PC-3 (cell line): ENCODE results near the gene RIMBP2. TPM values are rescaled to one million over a fixed set of nuclear protein-coding genes. Genes with fewer than 3 reads are reported as not detected.

ENCODE experiments used
- ATAC-seq: fragments of 200-7000 bp; cut with Tn5 transposase; 2 replicates; pipeline ENCODE4 v1.9.1; 2020; ENCODE audit warnings: mild to moderate bottlenecking, moderate library complexity
- BruUV-seq: library from RNA; stranded (reverse); fragments of 400-500 nt; replicated peaks from 2 replicates; lab custom pipeline; 2021; lab: Mats Ljungman, UMichigan
- CTCF ChIA-PET: fragments of 300-600 bp; sonication (Branson Sonifier 250); formaldehyde crosslinking; loops from one replicate; lab custom pipeline; 2022; ENCODE audit warnings: antibody characterized with exemption; lab: Charles Lee
- POLR2A ChIA-PET: fragments of 300-600 bp; sonication (Branson Sonifier 250); formaldehyde crosslinking; loops from one replicate; lab custom pipeline; 2022; ENCODE audit warnings: antibody characterized with exemption; ENCODE audit not compliant: unreplicated experiment; lab: Charles Lee
- DNase-seq: peaks from one replicate; pipeline ENCODE4 v3.0.0-alpha.2; 2015
- H2AFZ ChIP-seq: fragments of 300-600 bp; sonication (generic); 2 replicates; pipeline ENCODE4 v1.6.0; 2016; ENCODE audit warnings: antibody characterized with exemption, low read length
- H3F3A ChIP-seq: fragments of 300-600 bp; sonication (generic); one replicate; pipeline ENCODE4 v1.6.0; 2017; ENCODE audit warnings: antibody characterized with exemption, low read length, control low read depth, mild to moderate bottlenecking; ENCODE audit not compliant: unreplicated experiment
- H3K27ac ChIP-seq: fragments of 300-600 bp; sonication (generic); 2 replicates; pipeline ENCODE4 v1.5.1; 2016; ENCODE audit warnings: mild to moderate bottlenecking, low read length
- H3K27me3 ChIP-seq: fragments of 300-600 bp; sonication (generic); 2 replicates; pipeline ENCODE4 v1.6.1; 2016; ENCODE audit warnings: low read length, mixed read lengths
- H3K36me3 ChIP-seq: fragments of 300-600 bp; sonication (generic); 2 replicates; pipeline ENCODE4 v1.6.1; 2016; ENCODE audit warnings: low read depth, mixed run types, low read length, mixed read lengths
- H3K4me1 ChIP-seq: fragments of 300-600 bp; sonication (generic); 2 replicates; pipeline ENCODE4 v1.5.1; 2016; ENCODE audit warnings: low read length; ENCODE audit not compliant: insufficient read depth
- H3K4me2 ChIP-seq: fragments of 300-600 bp; sonication (generic); 2 replicates; pipeline ENCODE4 v1.6.0; 2016; ENCODE audit warnings: low read length
- H3K4me3 ChIP-seq: fragments of 300-600 bp; sonication (generic); 2 replicates; pipeline ENCODE4 v1.5.1; 2016; ENCODE audit warnings: mild to moderate bottlenecking, low read length, mixed read lengths
- H3K79me2 ChIP-seq: fragments of 300-600 bp; sonication (generic); 2 replicates; pipeline ENCODE4 v1.6.1; 2017; ENCODE audit warnings: low read length, mixed read lengths
- H3K9ac ChIP-seq: fragments of 300-600 bp; sonication (generic); 2 replicates; pipeline ENCODE4 v1.6.0; 2016; ENCODE audit warnings: mild to moderate bottlenecking, low read length
- H3K9me2 ChIP-seq: fragments of 300-600 bp; sonication (generic); replicated peaks from 2 replicates; pipeline ENCODE4 v1.6.1; 2016; ENCODE audit warnings: mixed run types, low read length, mixed read lengths
- H3K9me3 ChIP-seq: fragments of 300-600 bp; sonication (generic); 2 replicates; pipeline ENCODE4 v1.6.1; 2016; ENCODE audit warnings: low read length, mixed read lengths
- H4K20me1 ChIP-seq: fragments of 300-600 bp; sonication (generic); 2 replicates; pipeline ENCODE4 v1.6.1; 2016; ENCODE audit warnings: low read length, mixed read lengths
- EZH2 ChIP-seq: fragments of 300-600 bp; sonication (generic); IDR thresholded peaks from one replicate; pipeline ENCODE4 v1.6.1; 2017; ENCODE audit warnings: antibody characterized with exemption, mild to moderate bottlenecking, low read length; ENCODE audit not compliant: unreplicated experiment
- EZH2phosphoT487 ChIP-seq: fragments of 300-600 bp; sonication (generic); IDR thresholded peaks from 2 replicates; pipeline ENCODE4 v1.6.1; 2018; ENCODE audit warnings: mild to moderate bottlenecking, antibody characterized with exemption, low read length, borderline replicate concordance
- intact Hi-C: fragments of 100-400 bp; cut with micrococcal nuclease; formaldehyde crosslinking; loops from 2 replicates; pipeline ENCODE4 v1.9.0; 2023
- total RNA-seq: library from RNA; depleted of rRNA; stranded (reverse); fragments of >200 nt; gene quantifications from 2 replicates; pipeline ENCODE4 v1.2.3, GENCODE V29; 2014
- TF ChIP-seq, protein P1 (sequence below): fragments of 300-600 bp; sonication (generic); conservative IDR thresholded peaks from 2 replicates; pipeline ENCODE4 v1.5.1; 2017; ENCODE audit warnings: antibody characterized with exemption, low read depth, mild to moderate bottlenecking, low read length

Gene RIMBP2
- total RNA-seq, 1 experiment from 2014 or later, result not detected

DNA sequence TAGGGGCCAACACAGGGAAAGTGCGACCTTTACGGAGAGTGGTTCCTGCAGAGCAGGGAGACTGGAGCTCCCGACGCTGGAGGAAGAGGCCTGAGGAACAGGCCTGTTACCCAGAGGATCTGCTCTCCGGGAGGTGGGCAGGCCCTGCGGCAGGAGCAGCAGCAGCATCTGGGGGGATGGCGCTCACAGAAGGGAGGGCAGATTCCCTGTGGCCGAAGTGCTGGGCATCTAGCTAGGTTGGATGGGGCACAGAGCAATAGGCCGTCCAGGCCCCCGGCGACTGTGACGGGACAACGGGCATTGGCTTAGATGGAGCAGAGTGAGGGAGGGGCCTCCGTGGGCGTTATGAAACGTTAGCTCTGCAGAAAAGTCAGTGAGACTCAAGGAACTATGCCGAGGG lies 242.8 kb downstream of the RIMBP2 start:
- CTCF ChIA-PET, result no interaction called here
- intact Hi-C loops, result no loop called here
- TF ChIP-seq EZH2 (no peak), EZH2phosphoT487 (no peak)
- TF ChIP-seq, protein P1, sequence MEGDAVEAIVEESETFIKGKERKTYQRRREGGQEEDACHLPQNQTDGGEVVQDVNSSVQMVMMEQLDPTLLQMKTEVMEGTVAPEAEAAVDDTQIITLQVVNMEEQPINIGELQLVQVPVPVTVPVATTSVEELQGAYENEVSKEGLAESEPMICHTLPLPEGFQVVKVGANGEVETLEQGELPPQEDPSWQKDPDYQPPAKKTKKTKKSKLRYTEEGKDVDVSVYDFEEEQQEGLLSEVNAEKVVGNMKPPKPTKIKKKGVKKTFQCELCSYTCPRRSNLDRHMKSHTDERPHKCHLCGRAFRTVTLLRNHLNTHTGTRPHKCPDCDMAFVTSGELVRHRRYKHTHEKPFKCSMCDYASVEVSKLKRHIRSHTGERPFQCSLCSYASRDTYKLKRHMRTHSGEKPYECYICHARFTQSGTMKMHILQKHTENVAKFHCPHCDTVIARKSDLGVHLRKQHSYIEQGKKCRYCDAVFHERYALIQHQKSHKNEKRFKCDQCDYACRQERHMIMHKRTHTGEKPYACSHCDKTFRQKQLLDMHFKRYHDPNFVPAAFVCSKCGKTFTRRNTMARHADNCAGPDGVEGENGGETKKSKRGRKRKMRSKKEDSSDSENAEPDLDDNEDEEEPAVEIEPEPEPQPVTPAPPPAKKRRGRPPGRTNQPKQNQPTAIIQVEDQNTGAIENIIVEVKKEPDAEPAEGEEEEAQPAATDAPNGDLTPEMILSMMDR, result no peak

DNA sequence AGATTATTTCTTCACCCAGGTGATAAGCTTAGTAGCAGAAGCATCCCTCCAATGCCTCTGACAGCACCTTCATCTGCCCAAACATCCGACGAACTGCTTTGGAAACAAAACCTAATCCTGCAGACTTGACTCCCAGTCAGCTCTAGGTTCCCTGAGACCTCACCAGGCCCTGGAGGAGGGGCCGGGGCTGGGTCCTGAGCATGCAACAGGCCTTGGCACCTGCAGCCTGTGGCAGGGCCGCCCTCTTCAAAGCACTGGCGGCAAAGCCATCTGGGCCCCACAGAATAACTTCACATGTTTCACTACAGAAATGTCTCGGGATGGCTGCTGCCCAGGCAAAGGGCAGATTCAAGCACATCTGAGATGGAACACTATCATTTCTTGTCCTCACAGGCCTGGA lies 245.1 kb downstream of the RIMBP2 start:
- Histone ChIP-seq H3F3A (no peaks in the 10 kb centered on the region), H3K79me2 (no peaks in the 10 kb centered on the region), H3K27ac (no peak overlapping the region), H3K36me3 (no peaks in the 10 kb centered on the region), H3K9me3 (no peaks in the 10 kb centered on the region), H2AFZ (no peak overlapping the region), H3K27me3 (0 out of 2 replicates have a peak, but pooled peaks cover 4% of the 10 kb centered on the region), H3K4me1 (no peaks in the 10 kb centered on the region), H3K4me2 (no peak overlapping the region), H3K4me3 (no peak overlapping the region), H4K20me1 (no peaks in the 10 kb centered on the region), H3K9ac (no peak overlapping the region), H3K9me2 (no peaks in the 10 kb centered on the region)
- intact Hi-C loops, result no loop called here
- ChIA-PET POLR2A (no interaction called here), CTCF (no interaction called here)
- no peak for DNase-seq
- ATAC-seq, result no peak
- no TSS peak for BruUV-seq
- TF ChIP-seq EZH2, result no peak
- TF ChIP-seq, protein P1, result no peak
- no peak for TF ChIP-seq EZH2phosphoT487

More for the DNA sequence above, 242.8 kb downstream of the RIMBP2 start:
- H3F3A ChIP-seq, result no peaks in the 10 kb centered on the region
- H3K9ac ChIP-seq, result no peak overlapping the region
- H3K4me1 ChIP-seq, result no peaks in the 10 kb centered on the region
- H4K20me1 ChIP-seq, result no peaks in the 10 kb centered on the region
- no TSS peak for BruUV-seq
- H2AFZ ChIP-seq, result no peak overlapping the region
- POLR2A ChIA-PET, result no interaction called here
- no peak for DNase-seq
- H3K79me2 ChIP-seq, result no peaks in the 10 kb centered on the region
- no peak overlapping the region for H3K4me3 ChIP-seq
- no peaks in the 10 kb centered on the region for H3K9me3 ChIP-seq
- H3K9me2 ChIP-seq, result no peaks in the 10 kb centered on the region
- H3K27ac ChIP-seq, result no peak overlapping the region
- no peaks in the 10 kb centered on the region for H3K36me3 ChIP-seq
- H3K27me3 ChIP-seq, result 0 out of 2 replicates have a peak, but pooled peaks cover 4% of the 10 kb centered on the region
- H3K4me2 ChIP-seq, result no peak overlapping the region
- ATAC-seq, result no peak

DNA sequence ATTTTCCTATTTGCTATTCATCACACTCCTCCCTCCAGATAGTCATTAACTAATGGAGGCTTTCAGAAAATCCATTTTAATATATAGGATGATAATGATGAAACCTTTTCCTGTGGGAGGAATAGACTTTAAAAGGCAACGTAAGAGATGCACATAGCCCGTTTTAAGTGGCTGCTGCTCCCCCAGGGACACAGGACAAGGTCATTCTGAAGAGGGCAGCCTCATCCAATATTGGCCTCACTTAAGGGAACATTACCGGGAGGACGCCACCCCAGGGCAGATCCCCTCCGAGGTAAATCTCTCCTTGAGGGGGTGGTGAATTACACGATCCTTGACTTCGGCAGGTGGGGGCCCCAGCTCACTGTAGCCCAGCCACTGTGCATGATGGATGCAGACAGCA lies 246.5 kb downstream of the RIMBP2 start:
- Histone ChIP-seq H3K4me1 (no peaks in the 10 kb centered on the region), H3K9ac (no peak overlapping the region), H2AFZ (no peak overlapping the region), H3K4me2 (no peak overlapping the region), H3K27ac (no peak overlapping the region), H3F3A (no peaks in the 10 kb centered on the region), H3K9me3 (no peaks in the 10 kb centered on the region), H4K20me1 (no peaks in the 10 kb centered on the region), H3K9me2 (no peaks in the 10 kb centered on the region), H3K79me2 (no peaks in the 10 kb centered on the region), H3K27me3 (0 out of 2 replicates have a peak, but pooled peaks cover 4% of the 10 kb centered on the region), H3K36me3 (no peaks in the 10 kb centered on the region), H3K4me3 (no peak overlapping the region)
- TF ChIP-seq EZH2phosphoT487, result no peak
- no peak for TF ChIP-seq EZH2
- TF ChIP-seq, protein P1, result no peak
- ChIA-PET POLR2A (no interaction called here), CTCF (no interaction called here)
- intact Hi-C loops, result no loop called here
- BruUV-seq, result no TSS peak
- DNase-seq (no peak), ATAC-seq (no peak)
